GM12878 (cell line): ENCODE measurements around the gene TSEN34.

Experiments used
- EZH2 ChIP-seq: IDR thresholded peaks from 2 replicates; pipeline ENCODE4 v1.6.1; 2012; ENCODE audit warnings: low read depth, mild to moderate bottlenecking, control low read depth, inconsistent platforms, low read length, borderline replicate concordance; ENCODE audit not compliant: control insufficient read depth
- KDM1A ChIP-seq: fragments of 200-600 bp; sonication (generic); IDR thresholded peaks from 2 replicates; pipeline ENCODE4 v1.6.1; 2016; ENCODE audit warnings: borderline replicate concordance
- MAX ChIP-seq: IDR thresholded peaks from 2 replicates; pipeline ENCODE4 v1.6.1; 2012; ENCODE audit warnings: low read depth, low read length, improper control_type of control experiment
- NBN ChIP-seq: fragments of 450-650 bp; IDR thresholded peaks from 2 replicates; pipeline ENCODE4 v1.6.1; 2016
- SMAD1 ChIP-seq: fragments of 450-650 bp; IDR thresholded peaks from 2 replicates; pipeline ENCODE4 v1.6.1; 2018; ENCODE audit warnings: mild to moderate bottlenecking, low read depth; ENCODE audit not compliant: partially characterized antibody
- TCF12 ChIP-seq: IDR thresholded peaks from 2 replicates; pipeline ENCODE4 v1.6.1; 2011; ENCODE audit warnings: low read depth, mild to moderate bottlenecking, low read length
- ZNF274 ChIP-seq: IDR thresholded peaks from one replicate; pipeline ENCODE4 v1.8.0; 2011; ENCODE audit not compliant: insufficient read length, insufficient read depth

GRCh38 chr19:54190503-54191010 is 551 bp upstream of the TSEN34 start:
- TF ChIP-seq TCF12 (no peak), EZH2 (no peak), ZNF274 (no peak), NBN (0 out of 2 replicates have a peak, but pooled peaks have one; percentile 5), KDM1A (no peak), SMAD1 (no peak), MAX (no peak)
